22Rv1 (cell line): ENCODE measurements around the gene PSMC5.
"Not testable (repeated sequence)": the region's sequence is repeated elsewhere in the genome, so short reads cannot be mapped to it uniquely, and the experiment has no call there.

ENCODE experiments used
- ZFX ChIP-seq: fragments of 450-650 bp; IDR thresholded peaks from 2 replicates; pipeline ENCODE4 v1.6.1; 2017; ENCODE audit warnings: antibody characterized with exemption, borderline replicate concordance
- TF ChIP-seq, protein P1 (sequence below): fragments of 450-650 bp; IDR thresholded peaks from 2 replicates; pipeline ENCODE4 v1.5.1; 2017; ENCODE audit warnings: mild to moderate bottlenecking

- TF ChIP-seq, protein P1, sequence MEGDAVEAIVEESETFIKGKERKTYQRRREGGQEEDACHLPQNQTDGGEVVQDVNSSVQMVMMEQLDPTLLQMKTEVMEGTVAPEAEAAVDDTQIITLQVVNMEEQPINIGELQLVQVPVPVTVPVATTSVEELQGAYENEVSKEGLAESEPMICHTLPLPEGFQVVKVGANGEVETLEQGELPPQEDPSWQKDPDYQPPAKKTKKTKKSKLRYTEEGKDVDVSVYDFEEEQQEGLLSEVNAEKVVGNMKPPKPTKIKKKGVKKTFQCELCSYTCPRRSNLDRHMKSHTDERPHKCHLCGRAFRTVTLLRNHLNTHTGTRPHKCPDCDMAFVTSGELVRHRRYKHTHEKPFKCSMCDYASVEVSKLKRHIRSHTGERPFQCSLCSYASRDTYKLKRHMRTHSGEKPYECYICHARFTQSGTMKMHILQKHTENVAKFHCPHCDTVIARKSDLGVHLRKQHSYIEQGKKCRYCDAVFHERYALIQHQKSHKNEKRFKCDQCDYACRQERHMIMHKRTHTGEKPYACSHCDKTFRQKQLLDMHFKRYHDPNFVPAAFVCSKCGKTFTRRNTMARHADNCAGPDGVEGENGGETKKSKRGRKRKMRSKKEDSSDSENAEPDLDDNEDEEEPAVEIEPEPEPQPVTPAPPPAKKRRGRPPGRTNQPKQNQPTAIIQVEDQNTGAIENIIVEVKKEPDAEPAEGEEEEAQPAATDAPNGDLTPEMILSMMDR = not testable (repeated sequence)
- not testable (repeated sequence) for TF ChIP-seq ZFX
Observed at GRCh38 chr17:63873577-63873976, 46.3 kb downstream of the PSMC5 start, which contains the start of gene CSH2.
